Stimulated activated CD4-positive, alpha-beta T cell treated with anti-CD3 and anti-CD28 coated beads, TNF-alpha, amount 100 ng/mL, for 24 hours (primary cell): ENCODE measurements around the gene PRSS33.

Source experiments
- DNase-seq, 3 experiments: peaks; one replicate each; pipeline ENCODE4 v3.0.0-alpha.2; 2020; ENCODE audit warnings: low read depth in 3 of 3

Gene PRSS33

DNA sequence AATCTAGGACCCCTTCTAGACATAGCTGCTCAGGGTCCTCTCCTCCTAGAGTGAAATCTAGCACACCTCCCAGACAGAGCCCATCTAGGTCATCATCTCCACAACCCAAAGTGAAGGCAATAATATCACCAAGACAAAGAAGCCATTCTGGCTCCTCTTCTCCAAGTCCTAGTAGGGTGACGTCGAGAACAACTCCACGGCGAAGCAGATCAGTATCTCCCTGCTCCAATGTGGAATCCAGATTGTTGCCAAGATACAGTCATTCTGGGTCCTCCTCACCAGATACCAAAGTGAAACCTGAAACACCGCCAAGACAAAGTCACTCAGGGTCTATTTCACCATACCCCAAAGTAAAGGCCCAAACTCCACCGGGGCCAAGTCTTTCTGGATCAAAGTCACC, 24.2 kb downstream of the PRSS33 start:
- DNase-seq, result no peak

DNA sequence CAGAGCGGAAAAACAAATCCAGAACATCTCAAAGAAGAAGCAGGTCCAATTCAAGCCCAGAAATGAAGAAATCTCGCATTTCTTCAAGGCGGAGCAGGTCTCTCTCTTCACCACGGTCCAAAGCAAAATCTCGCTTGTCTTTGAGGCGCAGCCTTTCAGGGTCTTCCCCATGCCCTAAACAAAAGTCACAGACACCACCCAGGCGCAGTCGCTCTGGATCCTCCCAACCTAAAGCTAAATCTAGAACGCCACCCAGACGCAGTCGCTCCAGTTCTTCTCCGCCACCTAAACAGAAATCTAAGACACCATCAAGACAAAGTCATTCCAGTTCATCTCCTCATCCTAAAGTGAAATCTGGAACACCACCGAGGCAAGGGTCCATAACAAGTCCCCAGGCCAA, 24.6 kb downstream of the PRSS33 start:
- DNase-seq, result no peak

DNA sequence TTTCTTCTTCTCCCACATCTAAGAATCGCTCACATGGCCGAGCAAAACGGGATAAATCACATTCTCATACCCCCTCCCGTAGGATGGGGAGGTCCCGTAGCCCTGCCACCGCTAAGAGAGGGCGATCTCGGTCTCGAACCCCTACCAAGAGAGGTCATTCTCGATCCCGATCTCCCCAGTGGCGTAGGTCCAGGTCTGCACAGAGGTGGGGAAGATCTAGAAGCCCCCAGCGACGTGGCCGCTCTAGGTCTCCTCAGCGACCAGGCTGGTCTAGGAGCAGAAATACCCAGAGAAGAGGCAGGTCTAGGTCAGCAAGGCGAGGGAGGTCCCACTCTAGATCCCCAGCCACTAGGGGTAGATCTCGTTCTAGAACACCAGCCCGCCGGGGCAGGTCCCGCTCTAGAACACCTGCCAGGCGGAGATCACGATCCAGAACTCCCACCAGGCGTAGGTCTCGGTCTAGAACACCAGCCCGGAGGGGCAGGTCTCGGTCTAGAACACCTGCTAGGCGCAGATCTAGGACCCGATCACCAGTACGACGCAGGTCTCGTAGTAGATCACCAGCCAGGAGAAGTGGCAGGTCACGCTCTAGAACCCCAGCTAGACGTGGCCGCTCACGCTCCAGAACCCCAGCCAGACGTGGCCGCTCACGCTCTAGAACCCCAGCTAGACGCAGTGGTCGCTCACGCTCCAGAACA, 25.3 kb downstream of the PRSS33 start:
- no peak for DNase-seq

DNA sequence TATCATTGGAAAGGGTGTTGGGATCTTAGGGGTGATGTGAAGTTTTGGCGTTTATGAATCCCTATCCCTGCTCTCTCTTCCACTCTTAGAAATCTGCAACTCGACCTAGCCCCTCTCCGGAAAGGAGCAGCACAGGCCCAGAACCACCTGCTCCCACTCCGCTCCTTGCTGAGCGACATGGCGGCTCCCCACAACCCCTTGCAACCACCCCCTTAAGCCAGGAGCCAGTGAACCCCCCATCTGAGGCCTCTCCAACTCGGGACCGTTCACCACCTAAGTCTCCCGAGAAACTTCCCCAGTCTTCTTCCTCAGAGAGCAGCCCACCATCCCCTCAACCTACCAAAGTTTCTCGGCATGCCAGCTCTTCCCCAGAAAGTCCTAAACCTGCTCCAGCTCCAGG, 25.9 kb downstream of the PRSS33 start:
- DNase-seq, result no peak

DNA sequence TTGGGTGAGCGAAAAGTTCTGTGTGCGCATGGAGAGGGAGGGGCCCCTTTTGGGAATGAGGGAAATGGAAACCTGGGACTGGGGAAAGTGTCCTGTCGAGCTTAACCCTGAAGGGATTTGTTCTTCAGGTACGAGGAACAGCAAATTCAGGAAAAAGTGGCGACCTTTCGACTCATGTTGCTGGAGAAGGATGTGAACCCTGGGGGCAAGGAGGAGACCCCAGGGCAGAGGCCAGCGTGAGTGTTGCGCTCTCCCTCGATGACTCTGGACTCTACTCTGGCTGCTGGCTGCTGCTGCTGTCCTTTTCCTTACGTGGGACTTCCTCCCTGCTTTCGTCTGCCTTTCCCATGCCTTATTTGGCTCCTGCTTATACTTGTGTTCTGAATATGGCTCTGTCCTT, 30.0 kb downstream of the PRSS33 start:
- DNase-seq, result no peak

DNA sequence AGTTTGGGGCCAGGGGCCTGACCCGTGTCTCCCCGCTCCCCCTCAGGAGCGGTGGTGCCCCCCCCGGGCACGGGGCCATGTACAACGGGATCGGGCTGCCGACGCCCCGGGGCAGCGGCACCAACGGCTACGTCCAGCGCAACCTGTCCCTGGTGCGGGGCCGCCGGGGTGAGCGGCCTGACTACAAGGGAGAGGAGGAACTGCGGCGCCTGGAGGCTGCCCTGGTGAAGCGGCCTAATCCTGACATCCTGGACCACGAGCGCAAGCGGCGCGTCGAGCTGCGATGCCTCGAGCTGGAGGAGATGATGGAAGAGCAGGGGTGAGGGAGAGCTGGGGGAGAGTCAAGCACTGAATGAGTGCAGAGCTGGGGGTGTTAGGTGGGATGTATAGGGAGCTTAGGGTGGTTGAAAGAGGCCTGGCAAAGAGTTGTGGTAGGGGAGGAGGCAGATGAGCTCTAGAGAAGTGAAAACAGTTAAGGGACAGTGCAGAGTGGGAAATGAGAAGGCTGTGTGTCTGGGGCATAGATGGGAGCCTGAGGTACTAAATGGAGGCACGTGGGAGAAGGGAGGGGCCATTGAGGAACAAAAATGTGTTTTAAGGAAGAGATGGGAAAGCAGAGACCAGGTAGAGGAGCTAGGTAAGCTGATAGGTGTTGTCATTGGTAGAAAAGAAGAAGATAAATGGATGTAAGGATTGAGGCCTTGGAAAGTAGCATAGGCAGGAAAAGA, 30.9 kb downstream of the PRSS33 start:
- DNase-seq, result no peak

DNA sequence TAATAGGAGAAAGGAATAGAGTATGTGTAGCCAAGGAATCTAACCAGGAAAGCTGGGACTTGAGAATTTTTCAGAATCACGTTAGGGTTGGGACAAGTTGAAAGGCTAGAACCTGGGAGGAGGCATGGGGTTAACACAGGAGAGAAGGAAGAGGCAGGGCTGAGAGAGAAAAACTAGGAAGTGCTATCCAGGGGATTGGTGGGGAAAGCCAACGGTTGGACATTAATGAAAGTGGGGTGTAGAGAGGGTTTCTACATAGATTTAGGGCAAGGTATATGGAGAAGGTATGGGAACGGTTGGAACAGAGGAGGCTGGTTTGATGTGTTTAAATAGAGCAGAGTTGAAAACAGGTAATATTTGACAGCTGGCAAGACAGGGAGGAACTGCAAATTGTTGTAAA, 32.2 kb downstream of the PRSS33 start:
- DNase-seq, result no peak

DNA sequence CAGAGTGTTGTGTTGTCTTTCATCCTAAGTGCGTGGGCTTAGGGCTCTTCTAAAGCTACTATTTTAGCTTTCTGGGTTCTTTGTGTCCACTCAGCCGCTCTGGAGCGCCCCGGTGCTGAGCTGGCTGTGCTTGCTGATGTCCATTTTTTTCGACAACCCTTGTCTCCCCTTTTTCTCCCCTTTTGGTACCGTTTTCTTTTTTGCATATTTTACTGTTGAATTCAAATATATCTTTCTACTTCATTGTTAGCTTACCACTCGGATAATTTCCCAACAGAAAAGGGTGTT, 33.7 kb downstream of the PRSS33 start:
- no peak for DNase-seq

DNA sequence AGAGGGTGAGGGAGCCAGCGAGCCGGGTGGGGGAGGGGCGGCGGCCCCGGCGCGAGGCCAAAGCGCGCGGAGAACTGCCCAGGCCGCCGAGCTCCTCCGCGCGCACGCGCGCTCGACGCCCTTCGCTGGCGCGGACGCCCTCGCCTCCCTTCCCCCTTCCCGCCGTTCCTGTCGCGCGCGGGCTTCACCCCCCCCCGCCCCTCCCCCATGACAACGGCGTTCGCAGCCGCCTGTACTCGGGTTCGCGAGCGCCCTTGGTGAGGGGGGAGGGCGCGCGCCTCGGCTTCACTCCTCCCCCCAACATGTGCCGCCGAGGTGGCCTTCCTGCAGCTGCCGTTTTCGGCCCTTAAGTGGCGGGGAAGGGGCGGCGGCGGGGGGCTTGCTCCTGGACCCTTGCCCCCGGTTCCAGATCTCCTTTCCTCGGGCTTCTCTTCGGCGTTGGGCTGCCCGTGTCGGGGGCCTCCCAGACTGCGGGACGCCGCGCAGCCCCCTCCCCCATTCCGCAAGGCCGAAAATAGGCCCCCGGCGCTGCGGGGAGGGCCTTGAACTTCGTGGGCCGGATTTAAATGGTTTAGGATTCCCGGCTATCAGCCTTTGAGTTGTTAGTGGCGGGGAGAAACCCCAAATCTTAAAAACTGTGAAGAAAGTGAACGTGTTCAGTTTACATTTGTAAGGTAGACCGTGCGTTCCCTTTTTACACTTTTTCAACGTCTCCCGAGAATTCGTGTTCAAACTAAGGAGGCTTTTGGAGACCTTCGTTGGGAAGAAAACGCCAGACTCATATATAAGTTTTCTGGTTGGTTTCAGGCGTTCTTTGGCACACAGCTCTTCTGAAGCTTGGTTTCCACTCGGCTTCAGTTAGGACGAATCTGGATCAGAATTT, 34.3 kb downstream of the PRSS33 start:
- DNase-seq, result peak; percentile 27 to 77 (median 53)

DNA sequence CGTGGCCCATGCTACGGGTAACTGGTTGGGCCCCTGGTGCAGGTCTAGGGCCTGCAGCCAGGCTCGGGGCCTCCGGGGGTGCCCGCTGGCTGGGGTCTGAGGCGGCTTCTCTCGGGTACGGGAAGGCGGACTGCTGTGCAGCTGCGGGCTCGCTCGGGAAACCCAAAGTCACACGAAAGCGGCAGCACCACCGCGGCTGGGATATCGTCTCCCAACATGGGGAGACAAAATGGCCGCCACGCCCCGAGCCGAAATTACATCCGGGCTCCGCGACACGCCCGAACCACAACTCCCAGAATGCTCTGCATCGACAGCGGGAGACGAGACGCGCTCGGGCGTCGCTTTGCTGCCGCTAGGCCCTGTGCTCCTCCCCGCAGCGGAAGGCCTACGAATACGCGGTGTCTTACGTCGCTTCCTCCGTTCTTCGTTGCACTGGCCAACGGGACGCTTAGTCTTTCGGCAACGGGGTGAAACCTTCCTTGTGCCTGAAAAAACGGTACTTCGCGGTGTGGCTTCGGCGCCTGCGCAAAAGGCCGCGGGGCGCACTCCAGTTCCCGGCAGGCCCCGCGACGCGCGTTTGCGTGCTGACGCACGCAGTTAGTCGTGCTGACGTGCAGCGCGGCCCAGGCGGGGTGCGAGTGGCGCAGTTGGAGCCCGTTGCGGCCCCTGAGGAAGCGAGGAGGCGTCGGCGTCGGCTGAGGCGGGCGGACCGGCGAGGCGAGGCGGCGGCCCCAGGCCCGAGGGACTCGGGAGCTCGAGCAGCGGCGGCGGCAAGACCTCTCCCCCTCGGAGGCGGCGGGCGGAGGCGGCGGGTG, 35.1 kb downstream of the PRSS33 start, which contains the start of gene SRRM2:
Gene SRRM2 (plus strand): TSS at position 604 of the 815 bp plus-strand sequence. CDS start 3,727 bp downstream, outside the sequence.
- DNase-seq, result peak; percentile 88 to 93 (median 89)

DNA sequence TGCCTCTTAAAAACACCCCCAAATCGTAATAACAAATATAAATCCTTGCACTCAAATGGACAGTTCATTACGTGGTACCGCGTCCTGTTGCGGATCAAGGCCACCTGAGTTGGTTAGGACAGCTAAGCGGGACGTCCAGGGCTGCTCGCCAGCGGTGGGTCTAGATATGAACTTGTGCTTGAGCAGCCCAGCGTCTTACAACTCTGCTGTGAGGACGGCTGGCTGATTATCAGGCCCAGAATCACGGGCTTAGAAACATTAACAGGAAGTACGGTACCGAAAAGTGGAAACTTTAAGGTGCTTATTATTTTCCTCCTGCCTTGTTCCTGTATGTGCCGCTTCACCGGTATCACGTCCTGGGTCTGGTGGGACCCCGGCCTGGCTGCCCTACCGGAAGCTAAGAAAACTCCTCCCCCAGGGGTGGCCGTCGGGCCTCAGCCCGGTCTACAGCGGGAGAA, 35.8 kb downstream of the PRSS33 start:
- no peak for DNase-seq

DNA sequence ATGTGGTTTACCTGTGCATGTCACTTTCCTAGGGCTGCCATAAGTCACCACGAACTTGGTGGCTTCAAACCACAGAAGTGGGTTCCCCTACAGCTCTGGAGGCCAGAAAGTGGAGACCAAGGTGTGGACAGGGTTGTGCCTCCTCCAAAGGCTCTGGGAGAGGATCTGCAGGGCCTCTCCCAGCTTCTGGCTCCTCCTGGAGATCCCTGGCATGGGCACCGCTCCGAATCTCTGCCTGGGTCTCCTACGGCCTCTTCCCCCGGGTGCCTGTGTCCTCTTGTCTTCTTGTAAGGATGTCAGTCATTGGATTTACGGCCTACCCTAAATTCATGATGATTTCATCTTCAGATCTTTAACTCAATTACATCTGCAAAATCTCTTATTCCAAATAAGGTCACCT, 37.4 kb downstream of the PRSS33 start:
- no peak for DNase-seq

DNA sequence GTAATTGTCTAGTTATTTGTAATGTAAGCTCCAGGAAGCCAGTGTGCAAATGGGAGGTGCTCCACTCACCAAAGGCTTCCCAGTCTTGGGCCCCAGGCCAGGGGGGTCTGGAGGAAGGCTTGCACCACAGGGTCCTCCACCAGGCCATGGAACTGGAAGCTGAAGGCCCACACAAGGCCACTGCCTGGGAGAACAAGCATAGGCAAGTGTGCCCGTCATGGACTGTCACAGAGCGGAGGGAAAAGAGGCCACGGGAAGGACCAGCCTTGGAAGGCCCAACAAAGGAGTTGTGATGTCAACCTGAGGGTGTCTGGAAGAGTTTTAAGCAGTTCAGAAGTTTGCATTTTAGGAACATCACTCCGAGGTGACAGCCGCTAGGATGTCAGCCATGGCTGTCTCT, 37.9 kb downstream of the PRSS33 start:
- no peak for DNase-seq

DNA sequence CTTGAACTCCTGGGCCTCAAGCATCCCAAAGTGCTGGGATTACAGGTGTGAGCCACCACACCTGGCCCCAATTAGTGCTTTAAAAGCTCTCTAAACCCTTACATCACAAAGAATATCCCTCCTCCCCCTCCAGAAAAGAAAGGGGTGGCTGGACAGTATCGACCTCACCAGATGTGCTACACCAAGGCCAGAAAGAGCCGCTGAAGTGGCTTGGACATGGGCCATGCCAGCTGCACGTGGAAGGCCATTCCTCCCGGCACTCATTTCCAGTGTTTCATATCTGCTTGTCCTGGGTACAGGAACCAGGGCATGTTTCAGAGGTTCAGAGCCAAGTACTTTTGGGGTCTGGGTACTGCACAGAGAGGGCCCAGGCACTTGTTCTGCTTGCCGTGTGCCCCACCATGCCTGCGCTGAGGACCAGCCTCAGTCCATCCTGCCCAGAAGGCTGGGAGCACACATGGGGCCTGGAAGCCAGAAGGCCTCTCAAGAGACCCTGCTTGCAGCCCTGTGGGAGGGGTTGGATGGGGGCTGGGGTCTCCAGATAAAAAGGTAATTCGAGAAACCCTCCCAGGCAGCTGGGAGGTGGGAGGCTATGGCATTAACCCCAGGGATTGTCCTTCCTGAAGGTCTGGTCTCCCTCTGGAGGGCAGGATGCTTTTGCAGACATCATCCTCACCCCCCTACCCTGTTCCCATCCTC, 38.5 kb downstream of the PRSS33 start:
- no peak for DNase-seq

DNA sequence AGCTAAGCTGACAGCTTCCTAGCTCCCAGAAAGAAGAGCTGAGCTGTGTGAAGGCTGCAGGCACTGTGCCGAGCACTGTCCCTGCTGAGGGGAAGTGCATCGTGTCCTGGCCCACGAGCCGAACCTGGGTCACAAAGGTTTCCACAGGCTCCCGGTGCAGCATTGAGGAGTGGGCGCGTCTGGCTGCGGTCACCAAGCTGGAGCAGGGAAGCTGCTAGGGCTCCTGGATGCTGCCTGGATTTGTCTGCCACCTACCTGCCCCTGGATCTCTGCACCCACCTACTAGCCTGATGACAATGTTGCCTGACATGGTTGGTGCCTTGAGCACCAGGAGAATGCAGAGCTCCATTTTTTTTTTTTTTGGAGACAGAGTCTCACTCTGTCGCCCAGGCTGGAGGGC, 41.4 kb downstream of the PRSS33 start:
- DNase-seq, result no peak

DNA sequence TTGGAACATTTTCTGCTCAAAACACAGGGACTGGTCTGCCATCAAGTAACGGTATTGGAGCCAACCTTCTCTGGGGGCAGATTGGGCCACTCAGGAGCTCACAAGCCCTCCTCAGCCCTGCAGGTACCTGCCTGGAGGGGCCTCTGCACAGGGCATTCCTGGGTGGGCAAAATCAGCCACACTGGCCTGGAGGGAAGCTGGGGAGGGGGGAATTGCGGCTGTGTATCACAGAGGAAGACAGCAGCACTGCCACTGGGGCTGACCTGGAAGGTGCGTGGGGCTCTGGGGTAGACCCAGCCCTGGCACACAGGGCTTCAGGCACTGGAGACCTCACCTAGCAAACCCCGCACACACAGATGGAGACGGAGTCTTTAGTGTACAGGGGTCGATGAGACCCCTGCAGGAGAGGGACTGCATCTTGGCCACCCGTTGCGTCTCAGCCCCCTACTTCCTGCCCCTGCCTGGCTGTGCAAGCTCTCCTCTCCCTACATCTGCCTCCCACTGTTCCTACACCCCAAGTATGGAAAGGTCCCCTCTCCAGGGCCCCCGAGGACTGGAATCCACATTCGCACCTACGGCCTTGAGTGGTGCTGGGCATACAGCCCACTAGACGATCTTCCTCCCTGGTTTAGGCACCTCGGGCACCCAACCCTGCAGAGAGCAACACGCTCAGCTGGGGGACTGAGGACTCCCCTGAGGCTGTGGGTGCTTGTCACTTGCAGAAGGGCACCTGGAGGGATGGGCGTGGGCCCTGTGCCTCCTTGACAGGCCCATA, 42.1 kb downstream of the PRSS33 start:
- DNase-seq, result no peak

DNA sequence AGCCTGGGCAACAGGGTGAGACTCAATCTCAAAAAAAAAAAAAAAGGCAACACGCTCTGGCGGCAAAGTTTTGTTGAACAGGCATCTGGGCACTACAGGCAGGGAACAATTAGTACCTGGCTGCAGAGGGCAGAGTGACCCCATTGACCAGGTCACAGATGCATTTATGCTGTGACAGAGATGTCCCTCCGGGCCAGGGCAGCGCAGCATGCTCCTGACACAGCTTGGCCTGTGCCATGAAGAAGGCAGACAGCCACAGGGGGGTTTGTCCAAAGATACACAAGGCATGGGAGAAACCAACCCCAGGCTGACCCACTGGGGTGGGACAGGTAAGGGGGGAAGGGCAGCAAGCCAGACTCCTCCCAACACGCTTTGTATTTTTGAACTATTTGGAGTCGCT, 42.6 kb downstream of the PRSS33 start:
- no peak for DNase-seq

DNA sequence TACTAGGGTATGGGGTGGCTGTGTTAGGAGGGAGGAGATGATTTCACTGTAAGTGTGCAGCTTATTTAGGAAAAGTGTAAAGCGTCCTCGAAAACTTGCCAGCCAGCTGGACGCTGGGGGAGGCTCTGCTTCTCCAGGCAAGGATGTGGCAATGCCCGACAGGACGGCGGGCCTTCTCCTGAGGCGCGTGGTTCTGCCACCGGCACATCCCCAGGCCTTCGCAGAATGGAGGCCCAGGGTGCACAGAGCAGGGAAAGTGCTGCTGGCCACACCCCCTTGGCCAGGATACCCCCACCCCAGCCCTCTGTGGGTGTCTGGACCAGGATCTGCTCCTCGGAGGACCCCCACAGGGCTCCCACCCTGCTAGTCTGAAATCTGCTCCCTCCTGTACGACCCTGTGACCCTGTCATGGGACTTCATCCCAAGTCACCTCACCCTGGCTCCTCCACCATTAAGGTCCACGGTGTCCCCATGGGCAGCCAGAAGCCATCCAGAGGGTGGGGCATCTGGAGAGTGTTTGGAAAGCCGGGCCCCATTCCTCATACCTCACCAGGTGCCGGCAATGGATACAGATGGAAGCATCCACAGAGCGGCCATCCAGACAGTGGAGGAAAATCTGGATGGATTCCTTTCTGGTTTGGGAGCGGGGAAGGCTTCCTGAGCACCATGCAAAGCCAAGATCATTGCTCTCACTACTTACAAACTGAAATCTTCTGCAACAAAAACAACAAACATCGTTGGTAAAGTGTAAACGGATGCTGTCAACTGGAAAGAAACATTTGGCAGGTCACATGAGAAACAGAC, 44.2 kb downstream of the PRSS33 start:
- DNase-seq, result no peak

DNA sequence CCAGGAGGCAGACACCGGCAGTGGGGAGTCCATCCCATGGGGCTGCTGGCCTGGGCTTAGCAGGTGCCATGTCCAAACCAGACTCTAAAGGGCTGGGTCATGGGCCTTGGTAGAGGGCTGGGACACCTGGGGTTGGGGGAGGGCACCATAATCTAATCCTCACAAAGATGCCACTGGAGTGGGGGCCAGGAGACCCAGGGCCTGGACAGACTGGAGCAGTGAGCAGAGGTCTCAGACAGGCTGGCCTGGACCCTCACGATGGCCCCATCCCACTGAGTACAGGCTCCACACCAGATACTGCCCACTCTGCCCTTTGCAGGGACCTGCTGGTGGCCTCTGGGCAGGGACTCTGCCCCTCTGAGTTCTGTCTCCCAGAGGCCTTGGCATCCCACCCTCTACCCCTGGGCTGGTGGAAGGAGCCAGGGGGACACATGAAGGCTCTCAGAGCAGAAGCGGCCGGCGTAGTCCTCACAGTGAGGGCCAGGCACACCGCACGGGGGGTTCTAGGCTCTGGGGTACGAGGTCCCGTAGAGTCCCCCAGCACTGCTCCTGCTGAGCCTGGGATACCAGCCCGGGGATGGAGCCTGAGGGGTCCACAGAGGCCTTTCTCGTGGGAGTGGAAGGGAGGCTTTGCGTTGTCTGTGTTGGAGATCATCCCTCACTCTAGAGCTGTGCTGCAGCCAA, 44.9 kb downstream of the PRSS33 start:
- DNase-seq, result no peak
